Activated T-cell treated with anti-CD3 and anti-CD28 coated beads for 1 hour (primary cell): ENCODE data around the gene ZNF319.
"Not testable (repeated sequence)": the region's sequence is repeated elsewhere in the genome, so short reads cannot be mapped to it uniquely, and the experiment has no call there.

ENCODE experiments used
- DNase-seq: peaks from one replicate; pipeline ENCODE4 v3.0.0-alpha.2; 2020; ENCODE audit warnings: low read depth

ZNF319 gene

DNA sequence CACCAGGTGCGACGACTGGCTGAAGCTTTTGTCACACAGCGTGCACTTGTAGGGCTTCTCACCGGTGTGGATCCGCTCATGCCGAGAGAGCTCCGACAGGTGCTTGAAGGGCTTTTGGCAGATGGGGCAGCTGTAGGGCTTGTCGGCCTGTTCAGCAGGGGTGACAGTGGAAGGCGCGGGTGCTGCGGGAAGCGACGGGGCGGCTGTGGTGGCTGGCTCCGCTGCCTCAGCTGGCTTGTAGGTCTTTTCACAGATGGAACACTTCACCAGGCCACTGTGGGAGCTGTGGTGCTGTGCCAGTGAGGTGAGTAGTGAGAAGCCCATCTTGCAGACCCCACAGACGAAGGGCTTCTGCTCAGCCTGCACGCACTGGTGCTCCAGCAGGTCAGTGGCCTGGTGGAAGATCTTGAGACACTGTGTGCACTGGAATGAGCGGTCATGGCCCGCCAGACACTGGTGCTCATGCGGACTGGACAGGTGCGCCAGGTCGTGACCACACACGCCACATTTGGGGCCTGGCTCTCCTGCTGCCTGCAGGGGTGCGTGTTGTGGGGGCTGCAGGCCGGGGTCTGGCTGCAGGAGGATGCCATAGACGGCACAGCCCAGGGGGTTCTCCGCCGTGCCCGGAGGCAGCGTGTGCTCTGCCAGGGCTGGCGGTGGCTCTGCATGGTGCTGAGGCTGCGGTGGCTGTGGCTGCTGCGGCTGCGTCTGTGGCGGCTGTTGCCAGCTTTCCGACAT lies 2.8 kb downstream of the ZNF319 start:
- no peak for DNase-seq

DNA sequence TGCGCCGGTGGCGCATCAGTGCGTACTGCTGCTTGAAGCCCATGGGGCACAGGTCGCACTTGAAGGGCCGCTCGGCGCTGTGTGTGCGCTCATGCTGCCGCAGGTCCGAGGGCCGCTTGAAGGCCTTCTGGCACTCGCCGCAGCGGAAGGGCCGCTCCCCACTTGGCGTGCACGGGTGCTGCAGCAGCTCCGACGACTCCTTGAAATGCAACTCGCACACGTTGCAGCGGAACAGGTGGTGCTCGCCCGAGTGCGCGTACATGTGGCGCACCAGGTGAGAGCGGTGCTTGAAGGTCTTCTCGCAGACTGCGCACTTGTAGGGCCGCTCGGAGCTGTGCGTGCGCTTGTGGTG lies 3.3 kb downstream of the ZNF319 start:
- DNase-seq = no peak

DNA sequence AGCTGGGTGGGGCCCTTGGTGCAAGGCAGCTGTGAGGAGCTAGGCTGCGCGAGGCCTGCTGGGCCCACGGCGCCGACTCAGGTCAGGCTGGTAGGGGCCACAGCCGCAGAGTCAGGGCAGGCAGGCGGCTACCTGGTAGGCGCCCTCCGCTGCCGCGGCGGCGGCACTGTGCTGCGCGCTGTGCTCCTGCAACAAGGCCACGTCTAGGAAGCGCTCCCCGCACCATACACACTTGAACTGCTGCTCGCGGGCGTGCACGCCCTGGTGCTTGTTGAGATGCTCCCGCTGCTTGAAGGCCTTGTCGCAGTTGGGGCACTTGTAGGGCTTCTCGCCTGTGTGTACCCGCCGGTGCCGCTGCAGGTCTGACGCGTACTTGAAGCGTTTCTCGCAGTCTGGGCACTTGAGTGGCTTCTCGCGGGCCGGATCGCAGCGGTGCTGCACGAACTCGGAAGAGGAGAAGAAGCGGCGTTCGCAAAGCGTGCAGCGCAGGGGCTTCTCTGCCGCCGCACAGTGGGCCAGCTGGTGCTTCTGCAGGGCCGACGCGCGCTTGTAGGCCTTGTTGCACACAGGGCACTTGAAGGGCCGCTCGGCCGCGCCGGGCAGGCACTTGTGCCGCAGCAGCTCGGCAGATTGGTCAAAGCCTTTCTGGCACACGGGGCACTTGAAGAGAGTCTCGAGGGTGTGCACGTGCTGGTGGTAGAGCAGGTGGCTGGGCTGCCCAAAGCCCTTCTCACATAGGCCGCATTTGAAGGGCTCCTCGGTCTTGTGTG lies 3.9 kb downstream of the ZNF319 start:
- DNase-seq = no peak

DNA sequence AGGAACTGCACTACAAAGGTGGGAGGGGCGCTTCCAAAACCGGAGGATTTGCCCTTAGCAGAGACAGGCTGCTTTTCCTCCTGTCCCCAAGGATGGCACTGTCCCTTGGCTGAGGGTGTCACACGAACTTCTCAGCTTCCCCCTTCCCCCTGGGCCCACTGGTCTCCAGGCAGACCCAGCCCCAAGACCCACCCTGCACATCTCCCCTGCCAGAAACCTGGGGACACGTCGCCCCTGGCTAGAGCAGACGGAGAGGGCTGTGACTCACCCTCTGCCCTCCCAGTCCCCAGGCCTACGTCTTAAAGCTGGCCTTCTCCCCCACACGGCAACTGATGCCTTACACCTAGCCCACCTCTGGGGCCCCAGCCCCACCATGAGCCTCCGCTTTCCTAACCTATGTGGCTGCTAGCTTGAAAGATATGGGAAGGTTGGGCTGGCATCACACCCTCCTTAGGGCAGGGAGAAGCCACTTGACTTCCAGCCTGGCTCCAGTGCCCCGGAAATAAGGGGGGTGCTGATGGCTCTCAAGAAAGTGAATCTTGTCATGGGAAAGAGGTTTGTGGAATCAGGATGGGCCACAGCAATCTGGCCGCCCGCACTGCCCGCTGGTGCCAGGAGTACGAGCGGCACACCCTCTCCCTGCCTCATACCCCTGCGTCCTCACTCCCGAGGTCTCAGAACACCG lies 4.6 kb downstream of the ZNF319 start:
- DNase-seq = no peak

DNA sequence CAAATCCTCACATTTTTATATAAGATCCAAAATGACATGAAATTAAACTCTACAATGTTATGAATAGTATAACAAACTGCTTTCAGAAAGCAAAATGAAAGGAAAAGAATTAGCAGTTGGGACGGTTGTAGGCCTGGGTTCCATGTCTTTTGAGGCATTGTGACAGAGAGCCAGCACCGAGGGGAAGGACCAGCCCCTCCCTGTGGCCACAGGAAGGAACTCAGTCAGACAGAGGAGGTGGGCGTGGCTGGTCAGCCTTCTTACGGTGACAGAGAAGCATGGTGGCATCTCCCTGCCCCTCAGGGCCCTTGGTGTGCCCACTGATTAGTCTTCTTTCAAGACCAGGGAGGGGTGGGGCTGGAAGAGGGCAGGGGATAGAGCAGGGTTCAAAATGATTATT lies 5.7 kb downstream of the ZNF319 start:
- peak; percentile 29 for DNase-seq

DNA sequence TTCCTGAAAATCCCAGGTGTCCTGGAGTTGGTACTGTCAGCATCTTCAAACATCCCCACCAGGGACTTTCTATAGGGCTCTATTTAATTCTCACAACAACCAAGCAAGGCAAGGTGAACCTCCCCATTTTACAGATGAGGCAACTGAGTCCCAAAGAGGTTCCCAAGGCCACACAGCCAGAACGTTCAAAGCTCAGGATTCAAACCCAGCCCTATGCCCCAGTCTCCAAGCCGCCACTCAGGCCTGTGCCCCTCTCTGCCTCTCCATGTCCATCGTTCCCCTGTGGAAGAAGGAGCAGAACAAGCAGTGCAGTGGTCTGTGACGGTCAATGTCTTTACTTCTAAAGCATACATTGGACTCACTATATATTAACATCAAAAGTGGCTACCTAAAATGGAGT lies 6.1 kb downstream of the ZNF319 start:
- DNase-seq = no peak

DNA sequence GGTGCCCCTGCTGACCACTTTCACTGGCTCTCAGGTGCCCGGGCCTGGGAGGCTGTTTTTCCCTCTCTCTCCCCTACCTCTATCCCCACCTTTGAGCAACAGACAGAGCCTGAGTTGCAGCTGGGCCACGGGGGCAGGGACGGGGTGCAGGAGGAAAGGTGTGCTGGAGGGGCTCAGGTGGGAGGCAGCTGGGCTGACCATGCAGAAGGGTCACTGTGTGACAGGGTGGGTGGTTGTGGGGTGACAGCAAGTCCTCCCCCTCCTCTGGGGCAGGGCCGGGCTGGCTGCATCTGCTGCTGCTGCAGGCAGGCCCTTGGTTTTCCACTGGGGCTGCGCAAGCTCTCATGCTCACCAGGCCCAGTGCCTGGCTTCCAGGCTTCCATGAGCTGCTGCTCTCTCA lies 6.6 kb downstream of the ZNF319 start:
- DNase-seq = no peak

DNA sequence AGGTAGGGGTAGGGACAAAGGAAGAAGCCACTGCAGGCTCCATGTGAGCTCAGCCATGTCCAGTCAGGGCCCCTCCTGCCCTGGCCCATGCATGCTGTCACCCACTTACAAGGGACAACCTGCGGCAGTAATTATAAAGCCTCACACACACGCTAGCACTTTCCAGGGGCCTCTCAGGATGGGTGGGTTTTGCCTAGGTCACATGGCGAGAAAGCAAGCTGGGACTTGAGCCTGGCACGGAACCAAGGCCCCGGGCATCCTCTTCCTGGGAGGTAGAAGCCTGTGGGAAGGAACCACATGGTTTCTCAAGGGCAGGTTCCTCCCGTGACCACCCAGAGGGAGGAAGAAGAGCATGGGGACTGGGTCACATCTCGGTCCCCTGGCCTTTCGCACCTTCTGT lies 7.0 kb downstream of the ZNF319 start:
- DNase-seq = no peak

DNA sequence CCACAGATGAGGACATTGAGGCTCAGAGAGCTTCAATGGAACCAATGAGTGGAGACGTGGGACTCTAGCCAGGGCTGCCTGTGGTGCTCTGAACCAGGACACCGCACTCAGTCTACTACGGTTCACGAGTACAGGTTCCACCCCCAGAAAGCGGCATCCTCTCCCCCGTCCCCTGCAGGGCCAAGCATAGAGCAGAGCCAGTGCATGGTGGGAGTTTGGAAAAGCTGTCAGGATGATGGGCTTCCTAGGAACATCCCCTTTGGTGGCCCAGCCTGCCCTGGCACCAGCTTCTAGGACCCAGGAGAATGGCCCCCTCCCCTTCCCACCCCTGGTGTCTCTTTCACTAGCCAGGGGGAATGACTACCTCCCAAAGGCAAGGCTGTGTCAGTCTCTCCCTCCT lies 8.4 kb downstream of the ZNF319 start:
- DNase-seq = no peak

DNA sequence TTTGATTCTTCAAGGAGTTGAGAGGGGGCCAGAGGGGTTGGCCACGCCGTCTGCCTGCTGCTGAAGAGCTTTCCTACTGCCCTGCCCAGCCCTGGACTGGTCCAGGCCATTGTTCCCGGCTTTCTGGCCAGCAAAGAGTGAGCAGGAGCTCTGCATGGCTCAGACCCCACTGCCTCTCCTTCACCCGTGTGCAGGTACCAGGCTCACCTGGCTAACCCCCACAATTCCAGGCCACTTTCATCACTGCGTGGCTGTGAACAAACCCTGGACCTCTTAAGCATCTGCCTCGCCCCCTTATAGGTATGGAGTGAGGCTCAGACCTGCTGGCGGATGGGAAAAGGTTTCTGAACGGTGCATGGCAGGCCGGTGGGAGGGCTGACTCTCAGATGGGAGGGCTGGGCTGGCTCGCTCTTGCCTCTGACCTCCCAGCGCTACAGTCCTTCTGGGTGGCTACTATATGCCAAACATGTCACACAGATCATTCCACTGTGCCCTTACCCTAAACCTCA lies 8.9 kb downstream of the ZNF319 start:
- DNase-seq = no peak

DNA sequence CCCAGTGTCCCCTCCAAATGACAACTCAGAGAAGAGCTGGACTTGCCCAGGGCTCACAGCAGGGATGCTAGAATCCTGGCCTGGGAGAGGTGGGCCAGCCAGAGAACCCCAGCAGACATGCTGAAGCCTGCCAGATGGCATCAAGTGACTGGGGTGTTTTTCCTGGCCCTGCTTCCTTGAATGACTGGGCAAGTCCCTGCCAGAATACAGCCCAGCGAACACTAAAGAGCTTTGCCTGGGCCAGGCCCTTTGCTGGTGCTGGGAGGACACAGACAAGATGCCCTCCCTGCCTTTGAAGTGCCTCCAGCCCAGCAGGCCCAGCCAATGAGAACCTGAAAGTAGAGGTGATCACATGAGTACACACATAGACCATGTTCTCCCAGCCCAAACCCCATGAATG lies 11.5 kb downstream of the ZNF319 start:
- DNase-seq = no peak

DNA sequence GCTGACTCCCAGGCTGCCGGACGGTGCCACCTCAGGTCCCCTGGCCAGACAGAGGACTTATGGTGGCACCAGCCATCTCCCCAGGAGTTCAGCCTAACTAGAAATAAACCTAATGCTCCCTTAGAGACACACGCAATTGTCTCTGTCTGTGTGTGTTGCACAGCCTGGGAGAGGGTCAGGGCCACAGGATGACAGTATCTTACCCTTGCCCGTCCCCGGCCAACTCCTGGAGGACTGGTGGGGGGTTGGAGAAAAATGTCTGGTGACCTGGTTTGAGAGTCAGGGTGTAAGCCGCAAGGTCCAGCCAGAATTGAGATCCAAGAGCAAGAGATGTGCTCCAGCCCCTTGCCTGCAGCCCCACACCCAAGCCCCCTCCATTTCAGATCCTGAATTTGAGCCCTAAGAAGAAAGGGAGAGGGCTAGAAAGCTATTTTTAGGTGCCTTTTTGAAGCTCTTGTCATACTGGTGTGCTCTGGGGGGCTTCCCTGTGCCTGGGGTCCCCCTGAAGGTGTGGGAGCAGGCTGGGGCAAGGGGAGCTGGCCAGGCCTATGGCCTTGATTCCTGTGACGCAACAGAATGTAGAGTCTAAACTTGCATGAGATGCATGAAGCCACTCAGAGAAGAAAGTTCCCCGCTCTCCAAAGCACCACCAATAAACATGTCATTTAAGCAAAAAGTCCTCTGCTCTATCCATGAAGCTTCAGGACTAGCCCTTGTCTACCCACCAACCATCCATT lies 12.9 kb downstream of the ZNF319 start:
- DNase-seq = no peak

DNA sequence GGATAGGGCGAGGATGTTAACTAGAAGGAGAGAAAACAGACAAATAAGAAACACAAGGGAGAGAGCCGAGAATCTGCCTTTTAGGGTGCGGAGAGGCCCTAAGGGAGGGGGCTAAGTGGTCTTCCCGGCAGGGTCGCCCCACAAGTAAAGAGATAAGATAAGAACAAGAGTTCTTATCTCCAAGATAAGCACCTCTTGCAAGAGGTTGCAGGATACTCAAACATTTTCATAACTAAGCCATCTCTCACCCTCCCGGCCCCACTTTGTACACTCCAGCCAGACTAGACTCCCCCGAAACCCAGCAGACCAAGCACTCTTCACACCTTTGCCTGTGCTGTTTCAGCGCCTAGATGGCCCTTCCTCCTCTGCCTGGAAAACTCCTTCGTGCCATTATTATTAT lies 14.3 kb downstream of the ZNF319 start:
- no peak for DNase-seq

DNA sequence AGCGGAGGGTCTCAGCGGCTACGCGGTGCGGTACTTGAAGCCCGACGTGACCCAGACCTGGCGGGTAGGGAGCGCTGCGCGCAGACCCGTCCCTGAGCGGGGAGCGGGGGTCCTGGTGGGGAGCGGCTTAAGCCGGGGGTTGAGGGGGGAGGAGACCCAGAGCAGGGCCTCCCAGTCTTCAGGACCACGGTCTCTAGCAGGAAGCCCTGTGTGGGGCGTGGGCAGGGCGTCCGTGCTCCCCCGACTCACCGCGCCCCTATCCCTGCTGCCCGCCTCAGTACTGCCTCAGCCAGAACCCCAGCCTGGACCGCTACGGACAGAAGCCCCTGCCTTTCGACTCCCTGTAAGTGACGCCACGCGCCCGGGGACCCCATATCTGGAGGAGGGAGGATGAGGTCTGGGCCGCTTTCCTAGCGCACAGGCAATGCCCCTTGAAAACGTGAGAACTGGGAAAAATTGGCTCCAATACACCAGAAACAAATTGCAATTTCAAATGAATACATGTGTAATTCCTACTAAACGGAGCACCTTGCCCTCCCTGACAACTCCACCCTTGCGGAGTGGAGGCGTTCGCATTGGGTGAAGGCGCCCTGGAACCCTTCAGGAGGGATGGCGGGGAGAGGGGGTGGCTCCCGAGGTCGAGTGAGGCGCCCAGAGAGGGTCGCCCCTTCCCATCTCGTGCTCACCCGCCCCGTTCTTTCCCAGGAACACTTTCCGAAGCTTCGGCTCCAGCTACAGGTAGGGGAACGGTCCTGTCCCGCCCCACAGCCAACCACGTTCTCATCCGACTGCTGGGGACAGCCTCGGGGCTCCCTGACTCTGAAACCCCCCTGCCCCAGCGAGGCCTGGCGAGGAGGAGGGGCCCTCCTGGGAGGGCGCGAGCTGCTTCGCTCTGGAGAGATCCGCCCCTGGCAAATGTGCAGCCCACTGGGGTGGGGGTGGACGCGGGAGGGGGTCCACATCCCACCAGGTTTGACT lies 15.0 kb downstream of the ZNF319 start:
- DNase-seq = no peak

DNA sequence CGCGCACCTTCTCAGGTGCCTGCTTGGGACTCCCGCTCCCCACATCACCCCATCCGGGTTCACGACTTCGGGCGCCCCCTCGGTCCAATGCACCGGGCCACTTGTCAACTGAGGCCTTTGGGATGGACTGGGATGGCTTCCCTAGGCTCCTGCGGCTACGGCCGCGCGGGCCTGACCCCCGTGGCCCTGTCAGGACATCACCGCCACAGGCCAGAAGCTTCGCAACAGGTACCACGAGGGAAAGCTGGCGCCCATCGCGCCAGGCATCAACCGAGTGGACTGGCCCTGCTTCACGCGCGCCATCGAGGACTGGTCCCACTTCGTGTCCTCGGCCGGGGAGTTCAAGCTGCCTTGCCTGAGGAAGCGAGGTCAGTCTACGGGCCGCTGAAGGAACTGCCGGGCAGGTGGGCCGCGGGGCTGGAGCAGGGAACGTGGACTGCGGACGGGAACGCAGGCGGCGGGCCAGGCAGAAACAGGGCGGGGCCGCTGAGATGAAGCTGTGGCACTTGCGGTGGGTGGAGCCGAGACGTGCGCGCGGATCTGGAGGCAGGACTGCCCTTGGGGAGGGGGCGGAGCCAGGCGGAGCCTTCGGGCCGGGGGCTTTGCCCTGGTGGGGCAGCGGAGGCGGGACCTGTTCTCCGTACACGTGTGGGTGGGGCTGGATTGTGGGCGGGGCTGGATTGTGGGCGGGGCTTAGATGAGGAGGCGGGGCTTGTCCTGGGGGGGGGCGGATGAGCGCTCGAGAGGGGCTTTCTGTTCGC lies 15.8 kb downstream of the ZNF319 start:
- peak; percentile 87 for DNase-seq

DNA sequence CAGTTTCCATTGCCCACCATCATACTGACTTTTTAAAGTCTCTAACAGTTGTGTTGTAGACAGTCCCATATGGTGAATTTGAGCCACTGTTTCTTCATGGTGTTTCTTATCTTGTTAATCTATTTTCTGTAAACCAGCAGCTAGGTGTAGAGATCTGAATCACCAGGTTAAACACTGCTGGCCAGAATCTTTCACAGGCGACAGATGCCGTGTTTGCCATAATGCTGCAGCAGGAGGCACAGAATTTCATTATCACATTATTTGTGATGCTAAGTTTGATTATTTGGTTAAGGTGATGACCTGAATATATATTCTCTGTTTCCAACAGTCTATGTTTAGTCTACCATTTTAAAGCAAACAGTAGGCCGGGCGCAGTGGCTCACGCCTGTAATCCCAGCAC lies 18.1 kb downstream of the ZNF319 start:
- no peak for DNase-seq

DNA sequence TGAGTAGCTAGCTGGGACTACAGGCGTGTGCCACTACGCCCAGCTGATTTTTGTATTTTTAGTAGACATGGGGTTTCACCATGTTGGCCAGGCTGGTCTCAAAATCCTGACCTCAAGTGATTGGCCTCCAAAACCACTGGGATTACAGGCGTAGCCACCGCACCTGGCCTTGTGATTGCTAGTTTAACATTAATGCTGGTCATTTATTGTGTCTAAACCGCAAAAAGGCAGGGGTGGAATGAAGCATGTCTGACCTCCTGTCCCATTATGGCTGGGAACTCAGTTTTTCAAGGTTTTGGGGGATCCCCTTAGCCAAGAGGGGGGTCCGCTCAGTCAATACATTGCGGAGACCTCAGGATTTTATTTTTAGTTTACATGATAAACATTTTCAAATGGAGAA lies 18.8 kb downstream of the ZNF319 start:
- DNase-seq = no peak

DNA sequence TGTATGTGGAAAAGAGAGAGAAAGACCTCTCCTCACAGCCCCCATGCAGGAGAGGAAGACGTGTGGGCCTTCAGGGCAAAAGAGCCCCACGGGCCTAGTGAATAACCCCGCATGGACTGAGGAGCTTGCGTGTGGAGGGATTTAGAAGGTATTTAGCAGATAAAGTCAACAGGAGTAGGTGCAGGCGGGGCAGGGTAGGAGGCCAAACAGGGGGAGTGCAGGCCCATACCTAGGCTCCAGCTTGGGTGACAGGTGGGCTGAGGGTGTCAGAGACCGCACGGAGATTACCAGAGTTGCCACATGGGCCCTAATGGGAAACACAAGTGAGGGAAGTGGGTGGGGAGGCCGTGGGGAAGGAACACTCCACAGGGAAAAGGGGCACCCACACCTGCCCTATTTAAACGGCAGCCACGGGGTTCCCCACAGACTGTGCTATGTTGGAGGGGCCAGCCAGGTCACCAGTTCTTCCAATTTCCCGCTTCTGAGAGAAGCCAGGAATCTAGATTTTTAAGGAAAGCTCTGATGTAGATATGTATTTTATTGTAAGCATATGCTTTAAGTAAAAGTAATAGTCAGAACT lies 21.4 kb downstream of the ZNF319 start:
- no peak for DNase-seq

DNA sequence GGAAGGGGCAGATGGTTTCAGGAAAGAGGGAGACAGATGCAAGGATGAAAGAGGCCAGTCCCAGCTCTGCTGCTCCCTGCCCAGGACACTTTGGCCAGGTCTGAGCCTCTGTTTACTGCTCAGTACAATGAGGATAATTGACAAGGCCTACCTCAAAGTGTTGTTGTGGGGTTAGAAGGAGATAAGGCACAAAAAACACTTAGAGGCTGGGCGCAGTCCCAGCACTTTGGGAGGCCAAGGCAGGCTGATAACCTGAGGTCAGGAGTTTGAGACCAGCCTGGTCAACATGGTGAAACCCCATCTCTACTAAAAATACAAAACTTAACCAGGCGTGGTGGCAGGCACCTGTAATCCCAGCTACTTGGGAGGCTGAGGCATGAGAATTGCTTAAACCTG lies 22.4 kb downstream of the ZNF319 start:
- DNase-seq = not testable (repeated sequence)
